ENCODE data around the gene RFX5. TPM values are rescaled to one million over a fixed set of nuclear protein-coding genes. Genes with fewer than 3 reads are reported as not detected.

Gene RFX5
- total and polyA plus RNA-seq, 7 donors, result 4.7 to 38.7 (median 17.7) TPM

DNA sequence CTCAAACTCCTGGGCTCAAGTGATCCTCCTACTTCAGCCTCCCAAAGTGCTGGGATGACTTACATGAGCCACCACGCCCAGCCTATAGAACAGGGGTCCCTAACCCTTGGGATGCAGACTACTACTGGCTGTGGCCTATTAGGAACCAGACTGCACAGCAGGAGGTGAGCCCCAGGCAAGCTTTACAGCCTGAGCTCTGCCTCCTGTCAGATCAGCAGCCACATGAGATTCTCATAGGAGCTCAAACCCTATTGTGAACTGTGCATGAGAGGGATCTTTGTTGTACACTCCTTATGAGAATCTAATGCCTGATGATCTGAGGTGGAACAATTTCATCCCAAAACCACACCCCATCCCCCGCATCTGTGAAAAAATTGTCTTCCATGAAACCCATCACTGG, 39.0 kb upstream of the RFX5 start:
- no peak overlapping the region for H3K27ac ChIP-seq
- H3K9me3 ChIP-seq, result no peaks in the 10 kb centered on the region
- H3K4me1 ChIP-seq, result no peaks in the 10 kb centered on the region
- TF ChIP-seq, protein P1, sequence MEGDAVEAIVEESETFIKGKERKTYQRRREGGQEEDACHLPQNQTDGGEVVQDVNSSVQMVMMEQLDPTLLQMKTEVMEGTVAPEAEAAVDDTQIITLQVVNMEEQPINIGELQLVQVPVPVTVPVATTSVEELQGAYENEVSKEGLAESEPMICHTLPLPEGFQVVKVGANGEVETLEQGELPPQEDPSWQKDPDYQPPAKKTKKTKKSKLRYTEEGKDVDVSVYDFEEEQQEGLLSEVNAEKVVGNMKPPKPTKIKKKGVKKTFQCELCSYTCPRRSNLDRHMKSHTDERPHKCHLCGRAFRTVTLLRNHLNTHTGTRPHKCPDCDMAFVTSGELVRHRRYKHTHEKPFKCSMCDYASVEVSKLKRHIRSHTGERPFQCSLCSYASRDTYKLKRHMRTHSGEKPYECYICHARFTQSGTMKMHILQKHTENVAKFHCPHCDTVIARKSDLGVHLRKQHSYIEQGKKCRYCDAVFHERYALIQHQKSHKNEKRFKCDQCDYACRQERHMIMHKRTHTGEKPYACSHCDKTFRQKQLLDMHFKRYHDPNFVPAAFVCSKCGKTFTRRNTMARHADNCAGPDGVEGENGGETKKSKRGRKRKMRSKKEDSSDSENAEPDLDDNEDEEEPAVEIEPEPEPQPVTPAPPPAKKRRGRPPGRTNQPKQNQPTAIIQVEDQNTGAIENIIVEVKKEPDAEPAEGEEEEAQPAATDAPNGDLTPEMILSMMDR (IDR thresholded peaks at IDR 0.05), result no peak
- ATAC-seq (no peak), DNase-seq (no peak)
- intact Hi-C loops (cut with DNase I), result no loop called here
- H3K36me3 ChIP-seq (ENCODE audit: insufficient read depth in 1 of 2, low read depth in 1 of 2), result no peaks in the 10 kb centered on the region
- WGBS, 3 donors, result 87 to 93% (median 90%) methylated on average over 2 of the region's 2 CpGs
- no peak overlapping the region for H3K4me3 ChIP-seq
- no peaks in the 10 kb centered on the region for H3K27me3 ChIP-seq (ENCODE audit: insufficient read depth in 3 of 3, low read length in 2 of 3)

DNA sequence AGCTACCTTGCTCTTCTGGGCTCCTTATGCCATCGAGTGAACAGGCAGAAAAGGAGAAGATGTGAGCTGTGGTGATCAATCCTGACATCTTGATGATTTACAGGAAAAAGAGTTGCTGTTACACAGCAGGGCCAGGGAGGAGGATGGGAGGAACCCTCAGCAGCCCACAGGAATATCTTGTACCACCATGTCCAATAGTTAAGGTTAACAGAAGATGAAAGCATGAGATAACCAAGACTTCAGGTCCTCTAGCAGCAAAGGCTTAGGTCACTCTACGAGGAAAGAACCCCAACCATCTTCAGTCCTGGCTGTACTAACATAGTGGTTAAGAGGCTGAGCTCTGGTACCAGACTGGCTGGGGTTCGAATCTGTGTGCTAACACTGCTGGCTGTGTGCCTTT, 37.5 kb upstream of the RFX5 start:
- intact Hi-C loops (cut with DNase I), result no loop called here
- Histone ChIP-seq H3K36me3 (ENCODE audit: insufficient read depth in 1 of 2, low read depth in 1 of 2) (no peaks in the 10 kb centered on the region), H3K4me1 (no peaks in the 10 kb centered on the region), H3K27ac (no peak overlapping the region), H3K4me3 (no peak overlapping the region), H3K9me3 (no peaks in the 10 kb centered on the region), H3K27me3 (ENCODE audit: insufficient read depth in 3 of 3, low read length in 2 of 3) (no peaks in the 10 kb centered on the region)
- TF ChIP-seq, protein P1 (IDR thresholded peaks at IDR 0.05), result no peak
- no peak for DNase-seq
- ATAC-seq, result no peak
- 69 to 77% (median 70%) methylated on average over 3 of the region's 3 CpGs for WGBS, 3 donors

DNA sequence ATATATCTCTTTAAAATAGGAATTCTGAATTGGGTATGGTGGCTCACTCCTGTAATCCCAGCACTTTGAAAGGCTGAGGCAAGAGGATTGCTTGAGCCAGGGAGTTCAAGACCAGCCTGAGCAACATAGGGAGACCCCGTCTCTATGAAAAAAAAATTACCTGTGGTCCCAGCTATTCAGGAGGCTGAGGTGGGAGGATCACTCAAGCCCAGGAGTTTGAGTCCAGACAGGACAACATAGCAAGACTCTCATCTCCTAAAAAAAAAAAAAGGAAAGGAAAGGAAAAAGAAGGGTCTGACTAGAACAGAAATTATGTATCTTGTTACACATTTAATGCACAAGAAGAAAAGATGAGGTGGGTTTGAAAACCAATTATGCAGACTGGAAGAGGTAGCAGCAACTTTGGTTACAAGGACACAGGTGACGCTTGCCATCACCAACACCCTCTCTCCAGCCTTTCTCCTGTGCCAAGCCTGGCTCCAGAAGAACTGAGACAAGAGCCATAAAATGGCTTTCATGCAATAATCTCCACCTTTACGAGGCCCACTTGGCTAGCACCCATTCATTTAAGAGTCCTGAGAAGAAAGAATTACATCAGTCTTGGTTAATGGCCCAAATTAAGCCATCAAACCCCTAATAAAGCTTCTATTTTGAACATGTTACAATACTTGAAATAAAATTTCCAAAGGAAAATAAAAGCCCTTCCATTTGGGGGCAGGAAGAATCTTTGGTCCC, 30.3 kb upstream of the RFX5 start:
- Histone ChIP-seq H3K36me3 (ENCODE audit: insufficient read depth in 1 of 2, low read depth in 1 of 2) (no peaks in the 10 kb centered on the region), H3K4me3 (no peak overlapping the region), H3K27ac (no peak overlapping the region), H3K9me3 (no peaks in the 10 kb centered on the region), H3K27me3 (ENCODE audit: insufficient read depth in 3 of 3, low read length in 2 of 3) (no peaks in the 10 kb centered on the region), H3K4me1 (peaks cover 4% of the 10 kb centered on the region)
- intact Hi-C loops (cut with DNase I), result no loop called here
- TF ChIP-seq, protein P1 (IDR thresholded peaks at IDR 0.05), result no peak
- DNase-seq (no peak), ATAC-seq (no peak)
- 67 to 70% (median 70%) methylated on average over 3 of the region's 3 CpGs for WGBS, 3 donors

DNA sequence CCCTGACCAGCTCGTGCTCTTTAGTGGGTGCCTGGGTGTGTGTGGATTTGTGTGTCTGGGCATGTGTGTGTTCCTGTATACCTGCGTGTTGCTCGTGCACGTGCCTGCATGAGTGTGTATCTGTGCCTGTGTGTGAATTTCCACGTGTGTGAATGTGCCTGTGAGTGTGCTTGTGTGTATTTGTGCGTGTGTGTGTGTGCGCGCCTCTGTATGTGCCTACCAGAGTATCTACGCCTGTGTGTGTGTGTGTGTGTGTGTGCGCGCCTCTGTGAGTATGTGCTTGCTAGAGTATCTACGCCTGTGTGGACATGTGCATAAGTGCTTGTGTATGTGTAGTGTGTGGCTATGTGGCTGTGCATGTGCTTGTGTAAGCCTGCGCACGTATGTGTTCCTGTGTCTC, 26.1 kb upstream of the RFX5 start:
- Histone ChIP-seq H3K4me1 (peaks cover 37% of the 10 kb centered on the region), H3K4me3 (no peak overlapping the region), H3K27me3 (ENCODE audit: insufficient read depth in 3 of 3, low read length in 2 of 3) (no peaks in the 10 kb centered on the region), H3K36me3 (ENCODE audit: insufficient read depth in 1 of 2, low read depth in 1 of 2) (peaks cover 0 to 10% of the 10 kb centered on the region in 2 donors), H3K9me3 (no peaks in the 10 kb centered on the region), H3K27ac (no peak overlapping the region)
- DNase-seq (no peak), ATAC-seq (no peak)
- intact Hi-C loops (cut with DNase I), result no loop called here
- TF ChIP-seq, protein P1 (IDR thresholded peaks at IDR 0.05), result no peak
- WGBS, 3 donors, result 92 to 97% (median 94%) methylated on average over 14 of the region's 14 CpGs

Measured in psoas muscle (tissue), 8 donors.